Motor neuron (in vitro differentiated cells): ENCODE data around the gene WNT16. TPM values are rescaled to one million over a fixed set of nuclear protein-coding genes. Genes with fewer than 3 reads are reported as not detected.
"Not testable (repeated sequence)": the region's sequence is repeated elsewhere in the genome, so short reads cannot be mapped to it uniquely, and the experiment has no call there.

Experiments used
- ATAC-seq, 8 experiments: fragments of 200-7000 bp; cut with Tn5 transposase; replicated peaks in 6 of 8; 2 replicates each; pipeline ENCODE4 v1.8.0; 2021; ENCODE audit warnings: mild to moderate bottlenecking in 8 of 8, moderate library complexity in 8 of 8
- H3K27ac ChIP-seq, 2 donors: fragments of 250-450 bp; sonication (Bioruptor Pico); 2 replicates each; pipeline ENCODE4 v1.9.0; 2021; ENCODE audit warnings: antibody characterized with exemption in 2 of 2, mild to moderate bottlenecking in 2 of 2, moderate library complexity in 1 of 2
- H3K4me1 ChIP-seq, 2 donors: fragments of 250-450 bp; sonication (Bioruptor Pico); replicated peaks in 1 of 2; 2 replicates each; pipeline ENCODE4 v1.6.1; 2021; ENCODE audit warnings: antibody characterized with exemption in 2 of 2, mild to moderate bottlenecking in 2 of 2, moderate library complexity in 1 of 2
- H3K4me3 ChIP-seq, 5 donors: fragments of 250-450 bp; sonication (Bioruptor Pico); 2 replicates each; pipeline ENCODE4 v1.9.0; 2021; ENCODE audit warnings: antibody characterized with exemption in 5 of 5, mild to moderate bottlenecking in 5 of 5, moderate library complexity in 4 of 5
- WGBS, 10 experiments: fragments of 450-650 bp; shearing (Covaris generic); methylation state at CpG; one replicate each; pipeline ENCODE4 v1.0.0; 2022; 5-methylcytosine and 5-hydroxymethylcytosine counted together
- in situ Hi-C, 9 experiments: fragments of 400-800 bp; cut with MboI; loops; one replicate each; pipeline ENCODE4 v1.15.0; 2021; ENCODE audit warnings: low sequenced_read_pairs in 9 of 9, low pct_unique_long_range_greater_than_20kb in 2 of 9; ENCODE audit not compliant: unreplicated experiment in 9 of 9
- total RNA-seq, 8 experiments: library from RNA; unstranded; fragments of 300-600 nt; gene quantifications; 2 replicates each; pipeline versions ENCODE4 v1.2.3 to v1.2.4, GENCODE V29; 2022

Gene WNT16
- total RNA-seq, 8 experiments from 2014 or later = 0.17 to 3.2 (median 0.25) TPM

- 0 to 100% (median 74%) methylated on average over 1 of the region's 3 CpGs; no CpG with 5 or more reads in 6 of the 10 experiments for WGBS, 10 experiments
- H3K4me3 ChIP-seq, in situ Hi-C loops, H3K27ac ChIP-seq, ATAC-seq, H3K4me1 ChIP-seq: not testable (repeated sequence)
Measured at GRCh38 chr7:121315170-121315569, 13.6 kb upstream of the WNT16 start.

- H3K27ac ChIP-seq = no peak overlapping the region
- no peaks in the 10 kb centered on the region for H3K4me1 ChIP-seq
- no peak for ATAC-seq
- in situ Hi-C loops = no loop called here
- WGBS, 10 experiments = 14 to 100% (median 75%) methylated on average over 1 to 3 of the region's 3 CpGs
- no peak overlapping the region for H3K4me3 ChIP-seq
Measured at GRCh38 chr7:121322460-121322859, 6.3 kb upstream of the WNT16 start.

- 40 to 100% (median 90%) methylated on average over 1 to 5 of the region's 5 CpGs; no CpG with 5 or more reads in 1 of the 10 experiments for WGBS, 10 experiments
- in situ Hi-C loops = no loop called here
- Histone ChIP-seq H3K4me1 (no peaks in the 10 kb centered on the region), H3K27ac (no peak overlapping the region), H3K4me3 (no peak overlapping the region)
- ATAC-seq = no peak
Measured at GRCh38 chr7:121323515-121324302, 5.1 kb upstream of the WNT16 start.

- Histone ChIP-seq H3K27ac (no peak overlapping the region), H3K4me3 (no peak overlapping the region), H3K4me1 (peaks cover 0 to 6% of the 10 kb centered on the region in 2 donors)
- in situ Hi-C loops = loop anchor here in 2 of 9 experiments (25.0 kb wide), 2 partner anchors 190 to 340 kb away; partner anchors contain the start of gene CPED1 (in 1 of the 2)
- WGBS, 10 experiments = 73 to 100% (median 87%) methylated on average over 2 to 5 of the region's 5 CpGs
- no peak for ATAC-seq
Measured at GRCh38 chr7:121327671-121328070, 1.1 kb upstream of the WNT16 start.

GRCh38 chr7:121329191-121330052 is 622 bp downstream of the WNT16 start:
- 0 to 20% (median 7%) methylated on average over 1 to 27 of the region's 47 CpGs; no CpG with 5 or more reads in 6 of the 10 experiments for WGBS, 10 experiments
- H3K4me1 ChIP-seq = peaks cover 0 to 6% of the 10 kb centered on the region in 2 donors
- peak overlapping the region; percentile 14 to 42 (median 31) for H3K4me3 ChIP-seq
- ATAC-seq = peak; percentile 22 to 81 (median 50)
- in situ Hi-C loops = loop anchor here in 2 of 9 experiments (25.0 kb wide), 2 partner anchors 192 to 342 kb away; partner anchors contain the start of gene CPED1 (in 1 of the 2)
- H3K27ac ChIP-seq = no peak overlapping the region

GRCh38 chr7:121330053-121330833 is 1.4 kb downstream of the WNT16 start:
- Histone ChIP-seq H3K4me1 (peaks cover 0 to 6% of the 10 kb centered on the region in 2 donors), H3K4me3 (peak overlapping the region; percentile 14 to 42 (median 31)), H3K27ac (no peak overlapping the region)
- 0 to 20% (median 3%) methylated on average over 2 to 25 of the region's 52 CpGs; no CpG with 5 or more reads in 1 of the 10 experiments for WGBS, 10 experiments
- ATAC-seq = peak; percentile 27 to 59 (median 50)
- in situ Hi-C loops = loop anchor here in 2 of 9 experiments (25.0 kb wide), 2 partner anchors 193 to 343 kb away; partner anchors contain the start of gene CPED1 (in 1 of the 2)

GRCh38 chr7:121331048-121331447 is 2.2 kb downstream of the WNT16 start:
- Histone ChIP-seq H3K4me1 (peaks cover 0 to 6% of the 10 kb centered on the region in 2 donors), H3K27ac (no peak overlapping the region), H3K4me3 (no peak overlapping the region)
- in situ Hi-C loops = loop anchor here in 2 of 9 experiments (25.0 kb wide), 2 partner anchors 194 to 344 kb away; partner anchors contain the start of gene CPED1 (in 1 of the 2)
- WGBS, 10 experiments = 24 to 86% (median 57%) methylated on average over 2 to 4 of the region's 4 CpGs
- ATAC-seq = no peak

- Histone ChIP-seq H3K4me3 (no peak overlapping the region), H3K27ac (no peak overlapping the region), H3K4me1 (peaks cover 0 to 6% of the 10 kb centered on the region in 2 donors)
- in situ Hi-C loops = loop anchor here in 2 of 9 experiments (25.0 kb wide), 2 partner anchors 194 to 344 kb away; partner anchors contain the start of gene CPED1 (in 1 of the 2)
- 20 to 92% (median 44%) methylated on average over 2 to 5 of the region's 5 CpGs; no CpG with 5 or more reads in 1 of the 10 experiments for WGBS, 10 experiments
- peak in 1 of 8 experiments; percentile 26 for ATAC-seq
Measured at GRCh38 chr7:121331574-121331973, 2.8 kb downstream of the WNT16 start.

GRCh38 chr7:121334376-121334775 is 5.6 kb downstream of the WNT16 start:
- in situ Hi-C loops = loop anchor here in 2 of 9 experiments (25.0 kb wide), 2 partner anchors 197 to 347 kb away; partner anchors contain the start of gene CPED1 (in 1 of the 2)
- WGBS, 10 experiments = 85 to 100% (median 96%) methylated on average over 2 to 4 of the region's 4 CpGs; no CpG with 5 or more reads in 3 of the 10 experiments
- Histone ChIP-seq H3K27ac (no peak overlapping the region), H3K4me3 (no peak overlapping the region), H3K4me1 (peaks cover 0 to 6% of the 10 kb centered on the region in 2 donors)
- no peak for ATAC-seq

GRCh38 chr7:121334875-121335648 is 6.3 kb downstream of the WNT16 start:
- ATAC-seq = no peak
- no peak overlapping the region for H3K4me3 ChIP-seq
- WGBS, 10 experiments = 47 to 96% (median 76%) methylated on average over 3 to 10 of the region's 10 CpGs; no CpG with 5 or more reads in 1 of the 10 experiments
- H3K4me1 ChIP-seq = peaks cover 0 to 6% of the 10 kb centered on the region in 2 donors
- in situ Hi-C loops = loop anchor here in 2 of 9 experiments (25.0 kb wide), 2 partner anchors 198 to 348 kb away; partner anchors contain the start of gene CPED1 (in 1 of the 2)
- H3K27ac ChIP-seq = no peak overlapping the region

GRCh38 chr7:121336579-121336978 is 7.8 kb downstream of the WNT16 start:
- in situ Hi-C loops = loop anchor here in 2 of 9 experiments (25.0 kb wide), 2 partner anchors 199 to 349 kb away; partner anchors contain the start of gene CPED1 (in 1 of the 2)
- no peak overlapping the region for H3K4me3 ChIP-seq
- WGBS, 10 experiments = 38 to 100% (median 69%) methylated on average over 1 to 3 of the region's 3 CpGs
- no peak overlapping the region for H3K27ac ChIP-seq
- H3K4me1 ChIP-seq = peaks cover 0 to 2% of the 10 kb centered on the region in 2 donors
- ATAC-seq = no peak
